Measurements from ENCODE around the gene MPST.

The MPST gene

GRCh38 chr22:37033605-37034430 is 14.3 kb downstream of the MPST start:
- Histone ChIP-seq H3K4me1 (ENCODE audit: low read length) (no peaks in the 10 kb centered on the region), H2AFZ (ENCODE audit: low read depth, low read length) (no peak overlapping the region), H4K20me1 (ENCODE audit: insufficient read depth, low read length) (no peaks in the 10 kb centered on the region), H3K27ac (ENCODE audit: low read length) (no peak overlapping the region), H3K4me3 (ENCODE audit: low read length) (no peak overlapping the region), H3K27me3 (ENCODE audit: low read depth, low read length) (peaks cover 22% of the 10 kb centered on the region), H3K9me3 (ENCODE audit: insufficient read depth, low read length) (no peaks in the 10 kb centered on the region), H3K36me3 (replicated peaks; ENCODE audit: low read depth, low read length) (peaks cover 4% of the 10 kb centered on the region), H3K79me2 (ENCODE audit: low read length) (no peaks in the 10 kb centered on the region), H3K9ac (ENCODE audit: low read length) (no peak overlapping the region), H3K4me2 (ENCODE audit: low read length) (no peak overlapping the region)
- TF ChIP-seq EZH2phosphoT487 (IDR thresholded peaks at IDR 0.05; ENCODE audit: low read depth): no peak

- Histone ChIP-seq H3K27ac (ENCODE audit: low read length) (no peak overlapping the region), H3K36me3 (replicated peaks; ENCODE audit: low read depth, low read length) (no peaks in the 10 kb centered on the region), H3K9ac (ENCODE audit: low read length) (no peak overlapping the region), H3K79me2 (ENCODE audit: low read length) (no peaks in the 10 kb centered on the region), H3K27me3 (ENCODE audit: low read depth, low read length) (peaks cover 35% of the 10 kb centered on the region), H2AFZ (ENCODE audit: low read depth, low read length) (no peak overlapping the region), H3K9me3 (ENCODE audit: insufficient read depth, low read length) (no peaks in the 10 kb centered on the region), H3K4me1 (ENCODE audit: low read length) (no peaks in the 10 kb centered on the region), H3K4me2 (ENCODE audit: low read length) (no peak overlapping the region), H4K20me1 (ENCODE audit: insufficient read depth, low read length) (no peaks in the 10 kb centered on the region), H3K4me3 (ENCODE audit: low read length) (no peak overlapping the region)
- TF ChIP-seq EZH2phosphoT487 (IDR thresholded peaks at IDR 0.05; ENCODE audit: low read depth): no peak
- no peak for TF ChIP-seq CTCF (IDR thresholded peaks at IDR 0.05; ENCODE audit: low read depth, low read length)
Observed at GRCh38 chr22:37036655-37037377, 17.3 kb downstream of the MPST start.

GRCh38 chr22:37037669-37038068 is 18.1 kb downstream of the MPST start:
- H3K9me3 ChIP-seq (ENCODE audit: insufficient read depth, low read length): no peaks in the 10 kb centered on the region
- H3K27ac ChIP-seq (ENCODE audit: low read length): no peak overlapping the region
- H4K20me1 ChIP-seq (ENCODE audit: insufficient read depth, low read length): no peaks in the 10 kb centered on the region
- no peaks in the 10 kb centered on the region for H3K4me1 ChIP-seq (ENCODE audit: low read length)
- no peak overlapping the region for H2AFZ ChIP-seq (ENCODE audit: low read depth, low read length)
- TF ChIP-seq EZH2phosphoT487 (IDR thresholded peaks at IDR 0.05; ENCODE audit: low read depth) (no peak), CTCF (IDR thresholded peaks at IDR 0.05; ENCODE audit: low read depth, low read length) (no peak)
- H3K79me2 ChIP-seq (ENCODE audit: low read length): no peaks in the 10 kb centered on the region
- peaks cover 35% of the 10 kb centered on the region for H3K27me3 ChIP-seq (ENCODE audit: low read depth, low read length)
- H3K36me3 ChIP-seq (replicated peaks; ENCODE audit: low read depth, low read length): no peaks in the 10 kb centered on the region
- H3K4me2 ChIP-seq (ENCODE audit: low read length): no peak overlapping the region
- no peak overlapping the region for H3K9ac ChIP-seq (ENCODE audit: low read length)
- no peak overlapping the region for H3K4me3 ChIP-seq (ENCODE audit: low read length)

GRCh38 chr22:37039466-37039865 is 19.9 kb downstream of the MPST start:
- Histone ChIP-seq H3K4me2 (ENCODE audit: low read length) (no peak overlapping the region), H3K79me2 (ENCODE audit: low read length) (no peaks in the 10 kb centered on the region), H2AFZ (ENCODE audit: low read depth, low read length) (no peak overlapping the region), H3K9me3 (ENCODE audit: insufficient read depth, low read length) (no peaks in the 10 kb centered on the region), H3K9ac (ENCODE audit: low read length) (no peak overlapping the region), H3K4me1 (ENCODE audit: low read length) (peaks cover 10% of the 10 kb centered on the region), H3K27me3 (ENCODE audit: low read depth, low read length) (peaks cover 35% of the 10 kb centered on the region), H4K20me1 (ENCODE audit: insufficient read depth, low read length) (no peaks in the 10 kb centered on the region), H3K4me3 (ENCODE audit: low read length) (no peak overlapping the region), H3K36me3 (replicated peaks; ENCODE audit: low read depth, low read length) (no peaks in the 10 kb centered on the region), H3K27ac (ENCODE audit: low read length) (no peak overlapping the region)
- TF ChIP-seq CTCF (IDR thresholded peaks at IDR 0.05; ENCODE audit: low read depth, low read length) (no peak), EZH2phosphoT487 (IDR thresholded peaks at IDR 0.05; ENCODE audit: low read depth) (no peak)

Measured in OCI-LY3 (cell line).